Caco-2 (cell line): Measurements from ENCODE around the gene PGC. TPM values are rescaled to one million over a fixed set of nuclear protein-coding genes. Genes with fewer than 3 reads are reported as not detected.

Source experiments
- BruUV-seq: library from RNA; stranded (reverse); fragments of 400-500 nt; replicated peaks from 2 replicates; lab custom pipeline; 2021; lab: Mats Ljungman, UMichigan
- CTCF ChIA-PET: fragments of 300-600 bp; sonication (Branson Sonifier 250); formaldehyde crosslinking; loops from one replicate; lab custom pipeline; 2022; ENCODE audit warnings: antibody characterized with exemption; lab: Charles Lee
- POLR2A ChIA-PET: fragments of 300-600 bp; sonication (Branson Sonifier 250); formaldehyde crosslinking; loops from one replicate; lab custom pipeline; 2022; ENCODE audit warnings: antibody characterized with exemption; lab: Charles Lee
- DNase-seq, 2 experiments: peaks; one replicate each; pipeline versions ENCODE4 v3.0.0 to v3.0.0-alpha.2; 2020 to 2022
- H3K27me3 ChIP-seq: replicated peaks from 2 replicates; pipeline ENCODE4 v1.6.0; 2011; ENCODE audit warnings: low read length; ENCODE audit not compliant: control insufficient read depth, insufficient read depth
- H3K36me3 ChIP-seq: 2 replicates; pipeline ENCODE4 v1.5.1; 2011; ENCODE audit warnings: low read length; ENCODE audit not compliant: control insufficient read depth, insufficient read depth
- H3K4me1 ChIP-seq: fragments of 250-450 bp; sonication (Bioruptor Pico); 2 replicates; pipeline ENCODE4 v1.5.1; 2020; ENCODE audit warnings: mild to moderate bottlenecking
- H3K4me3 ChIP-seq: 2 replicates; pipeline ENCODE4 v1.5.1; 2011; ENCODE audit warnings: low read depth, mild to moderate bottlenecking, control low read depth, low read length
- H3K9me3 ChIP-seq: fragments of 250-450 bp; sonication (Bioruptor Pico); 2 replicates; pipeline ENCODE4 v1.5.1; 2020; ENCODE audit warnings: mild to moderate bottlenecking, moderate library complexity
- H3K27ac Mint-ChIP-seq: one replicate; pipeline ENCODE4 v1.8.0; 2022; ENCODE audit warnings: mixed read lengths; ENCODE audit not compliant: unreplicated experiment
- H3K27me3 Mint-ChIP-seq: one replicate; pipeline ENCODE4 v1.8.0; 2022; ENCODE audit warnings: mixed read lengths; ENCODE audit not compliant: insufficient read depth, unreplicated experiment
- H3K36me3 Mint-ChIP-seq: one replicate; pipeline ENCODE4 v1.8.0; 2022; ENCODE audit warnings: mild to moderate bottlenecking, mixed read lengths; ENCODE audit not compliant: insufficient read depth, unreplicated experiment
- H3K4me1 Mint-ChIP-seq: one replicate; pipeline ENCODE4 v1.8.0; 2022; ENCODE audit warnings: low read depth, mixed read lengths; ENCODE audit not compliant: unreplicated experiment
- H3K4me3 Mint-ChIP-seq: one replicate; pipeline ENCODE4 v1.8.0; 2022; ENCODE audit warnings: mild to moderate bottlenecking, moderate library complexity, mixed read lengths; ENCODE audit not compliant: unreplicated experiment
- H3K9me3 Mint-ChIP-seq: one replicate; pipeline ENCODE4 v1.8.0; 2022; ENCODE audit warnings: mixed read lengths; ENCODE audit not compliant: unreplicated experiment
- CTCF ChIP-seq, 2 experiments: fragments of 200-600 bp in 1 of 2; IDR thresholded peaks; 1 replicate in 1 of 2; 2 replicates in 1 of 2; pipeline versions ENCODE4 v1.5.1 to v1.8.0; 2011 to 2022; ENCODE audit warnings: antibody characterized with exemption in 1 of 2, control low read depth in 1 of 2, inconsistent platforms in 1 of 2, low read depth in 1 of 2, low read length in 1 of 2, mild to moderate bottlenecking in 1 of 2, moderate library complexity in 1 of 2; ENCODE audit not compliant: insufficient read depth in 1 of 2, severe bottlenecking in 1 of 2, unreplicated experiment in 1 of 2
- intact Hi-C: fragments of 100-400 bp; cut with micrococcal nuclease; formaldehyde crosslinking; loops from one replicate; pipeline ENCODE4 v1.10.0; 2022; ENCODE audit not compliant: unreplicated experiment
- total RNA-seq: library from RNA; stranded (reverse); gene quantifications from 2 replicates; pipeline ENCODE4 v1.2.3, GENCODE V29; 2022

PGC gene
- total RNA-seq, 1 experiment from 2014 or later: 12.2 TPM

- no peak for TF ChIP-seq CTCF (IDR thresholded peaks at IDR 0.05; ENCODE audit: insufficient read depth in 1 of 2, low read depth in 1 of 2, low read length in 1 of 2, severe bottlenecking in 1 of 2, unreplicated experiment in 1 of 2)
- DNase-seq: no peak
- Histone ChIP-seq H3K27me3 (no peaks in the 10 kb centered on the region), H3K9me3 (no peaks in the 10 kb centered on the region), H3K36me3 (no peaks in the 10 kb centered on the region), H3K4me3 (no peak overlapping the region), H3K4me1 (peaks cover 66% of the 10 kb centered on the region)
- intact Hi-C loops: loop anchor here (1.0 kb wide), 1 partner anchor 36 kb away; no protein-coding TSS in a partner anchor
- ChIA-PET POLR2A (no interaction called here), CTCF (interaction anchor here (0.7 to 0.9 kb wide), 2 partner anchors 373 kb away, joined by 3 read pairs; no protein-coding TSS in a partner anchor)
- Mint-ChIP-seq H3K9me3 (no peaks in the 10 kb centered on the region), H3K27me3 (no peaks in the 10 kb centered on the region), H3K36me3 (peaks cover 14% of the 10 kb centered on the region), H3K4me3 (no peak overlapping the region), H3K27ac (peak overlapping the region; percentile 92), H3K4me1 (peaks cover 34% of the 10 kb centered on the region)
- no TSS peak for BruUV-seq
Observed at GRCh38 chr6:41740366-41741162, 6.6 kb downstream of the PGC start.

- H3K4me3 Mint-ChIP-seq: peak overlapping the region; percentile 20
- TF ChIP-seq CTCF (IDR thresholded peaks at IDR 0.05; ENCODE audit: insufficient read depth in 1 of 2, low read depth in 1 of 2, low read length in 1 of 2, severe bottlenecking in 1 of 2, unreplicated experiment in 1 of 2): no peak
- H3K27ac Mint-ChIP-seq: peak overlapping the region; percentile 70
- no peaks in the 10 kb centered on the region for H3K27me3 Mint-ChIP-seq
- no peaks in the 10 kb centered on the region for H3K9me3 Mint-ChIP-seq
- no TSS peak for BruUV-seq
- POLR2A ChIA-PET: no interaction called here
- Histone ChIP-seq H3K4me1 (peaks cover 66% of the 10 kb centered on the region), H3K9me3 (no peaks in the 10 kb centered on the region), H3K36me3 (no peaks in the 10 kb centered on the region), H3K4me3 (no peak overlapping the region), H3K27me3 (no peaks in the 10 kb centered on the region)
- DNase-seq: peak; percentile 49 to 74
- intact Hi-C loops: no loop called here
- CTCF ChIA-PET: no interaction called here
- peaks cover 27% of the 10 kb centered on the region for H3K4me1 Mint-ChIP-seq
- H3K36me3 Mint-ChIP-seq: peaks cover 14% of the 10 kb centered on the region
Observed at GRCh38 chr6:41739041-41739440, 8.2 kb downstream of the PGC start.

GRCh38 chr6:41737591-41738130, 9.5 kb downstream of the PGC start:
- H3K9me3 Mint-ChIP-seq: no peaks in the 10 kb centered on the region
- no peak for DNase-seq
- H3K27me3 Mint-ChIP-seq: no peaks in the 10 kb centered on the region
- CTCF ChIA-PET: no interaction called here
- peaks cover 23% of the 10 kb centered on the region for H3K4me1 Mint-ChIP-seq
- H3K36me3 ChIP-seq: no peaks in the 10 kb centered on the region
- no peak for TF ChIP-seq CTCF (IDR thresholded peaks at IDR 0.05; ENCODE audit: insufficient read depth in 1 of 2, low read depth in 1 of 2, low read length in 1 of 2, severe bottlenecking in 1 of 2, unreplicated experiment in 1 of 2)
- H3K27ac Mint-ChIP-seq: no peak overlapping the region
- H3K4me3 Mint-ChIP-seq: no peak overlapping the region
- no peaks in the 10 kb centered on the region for H3K9me3 ChIP-seq
- POLR2A ChIA-PET: no interaction called here
- BruUV-seq: no TSS peak
- H3K4me3 ChIP-seq: no peak overlapping the region
- H3K27me3 ChIP-seq: no peaks in the 10 kb centered on the region
- H3K36me3 Mint-ChIP-seq: peaks cover 10% of the 10 kb centered on the region
- H3K4me1 ChIP-seq: peaks cover 56% of the 10 kb centered on the region
- intact Hi-C loops: no loop called here
